GM21526 (cell line): ENCODE data around the gene ARPC2.
"Not testable (repeated sequence)": the region's sequence is repeated elsewhere in the genome, so short reads cannot be mapped to it uniquely, and the experiment has no call there.

ENCODE experiments used
- ATAC-seq: cut with Tn5 transposase; IDR thresholded peaks from one replicate; pipeline ENCODE4 v1.9.1; 2021; ENCODE audit warnings: moderate library complexity; ENCODE audit not compliant: unreplicated experiment, low FRiP score

ARPC2 gene

GRCh38 chr2:218216674-218217359 is at the start of gene ARPC2:
TSS of gene ARPC2 (plus strand) at chr2:218217189. CDS start at chr2:218217471, 282 bp downstream.
- peak; percentile 67 for ATAC-seq

GRCh38 chr2:218168016-218168415 is 49.0 kb upstream of the ARPC2 start:
- no peak for ATAC-seq

- no peak for ATAC-seq
Observed at GRCh38 chr2:218168635-218169462, 48.1 kb upstream of the ARPC2 start.

GRCh38 chr2:218169757-218170546 is 47.0 kb upstream of the ARPC2 start:
- ATAC-seq = no peak

- not testable (repeated sequence) for ATAC-seq
Observed at GRCh38 chr2:218171744-218172143, 45.2 kb upstream of the ARPC2 start.

DNA sequence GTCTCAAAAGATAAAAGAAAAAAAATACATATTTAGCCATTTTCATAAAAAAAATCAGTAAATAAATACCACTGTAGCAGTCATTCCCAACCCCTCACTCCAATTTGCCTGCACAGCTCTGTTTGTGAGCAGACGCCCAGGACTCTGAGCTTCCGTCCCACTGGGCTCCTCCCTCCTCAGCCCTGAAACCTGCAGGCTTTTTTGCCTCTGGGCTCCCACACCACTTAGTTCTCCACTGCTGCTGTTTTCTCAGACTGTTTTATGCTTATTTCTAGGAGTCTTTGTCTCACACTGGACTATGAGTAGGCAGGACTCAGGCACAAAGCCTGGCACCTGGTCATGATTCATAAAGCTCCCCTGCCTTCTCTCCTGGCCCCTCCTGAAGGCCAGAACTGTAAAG is 44.1 kb upstream of the ARPC2 start:
- ATAC-seq = no peak

DNA sequence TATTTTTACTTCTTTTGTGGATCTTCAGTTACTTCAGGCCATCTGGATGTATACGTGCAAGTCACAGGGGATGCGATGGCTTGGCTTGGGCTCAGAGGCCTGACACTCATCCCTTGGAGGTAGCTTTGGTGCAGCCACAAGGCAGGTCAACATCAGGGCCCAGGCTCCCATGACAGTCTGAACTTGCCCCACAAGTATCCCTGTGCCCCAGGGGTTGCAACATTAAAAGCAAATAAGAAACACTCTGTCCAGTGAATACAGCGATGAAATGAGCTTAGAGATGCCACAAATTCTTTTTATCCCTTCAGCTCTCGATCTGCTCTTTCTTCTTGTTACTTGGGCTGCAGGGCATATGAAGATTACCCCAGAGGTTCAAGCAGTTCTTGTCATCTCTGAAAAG is 37.2 kb upstream of the ARPC2 start:
- no peak for ATAC-seq

DNA sequence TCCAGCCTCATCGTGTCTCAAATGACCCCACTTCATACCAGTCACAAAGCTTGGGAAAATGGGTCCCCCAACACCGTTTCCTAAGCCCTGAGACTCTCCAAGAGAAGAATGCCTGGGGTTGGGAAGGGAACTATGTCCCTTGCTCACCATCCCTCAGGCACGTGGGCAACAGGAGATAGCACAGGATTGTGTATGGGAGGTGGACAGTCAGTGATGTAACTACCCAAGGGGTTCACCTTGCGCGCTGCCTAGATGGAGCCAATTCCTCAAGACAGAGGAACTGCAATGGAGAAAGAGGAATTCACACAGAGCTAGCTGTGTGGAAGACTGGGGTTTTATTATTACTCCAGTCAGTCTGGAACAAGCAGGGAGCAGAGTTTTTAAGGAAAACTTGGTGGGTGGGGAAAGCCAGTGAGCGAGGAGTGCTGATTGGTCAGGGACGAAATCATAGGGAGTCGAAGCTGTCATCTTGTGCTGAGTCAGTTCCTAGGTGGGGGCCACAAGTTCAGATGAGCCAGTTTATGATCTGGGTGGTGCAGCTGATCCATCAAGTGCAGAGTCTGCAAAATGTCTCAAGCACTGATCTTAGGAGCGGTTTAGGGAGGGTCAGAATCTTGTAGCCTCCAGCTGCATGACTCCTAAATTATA is 36.4 kb upstream of the ARPC2 start:
- ATAC-seq = no peak

- no peak for ATAC-seq
Observed at GRCh38 chr2:218184331-218184730, 32.7 kb upstream of the ARPC2 start.

DNA sequence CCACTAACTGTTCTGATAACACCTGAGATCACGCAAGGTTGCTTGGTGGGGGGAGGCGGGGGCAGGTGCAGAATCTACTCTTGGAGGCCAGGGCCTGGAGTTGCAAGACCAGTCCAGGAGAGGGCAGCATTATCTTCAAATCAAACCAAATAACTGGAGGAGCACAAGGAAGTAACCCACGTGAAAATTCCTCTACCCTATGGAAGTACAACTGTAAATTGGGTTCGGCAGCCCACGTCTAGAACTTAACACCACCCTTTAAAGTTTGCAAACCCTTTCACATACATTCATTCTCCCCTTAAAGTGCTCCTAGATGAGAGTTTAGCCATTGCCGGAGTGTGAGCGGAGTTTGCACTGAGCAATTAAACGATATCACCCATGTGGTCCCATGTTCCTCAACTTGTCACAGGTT is 30.6 kb upstream of the ARPC2 start:
- ATAC-seq = peak; percentile 52

GRCh38 chr2:218186876-218187275 is 30.1 kb upstream of the ARPC2 start:
- no peak for ATAC-seq

DNA sequence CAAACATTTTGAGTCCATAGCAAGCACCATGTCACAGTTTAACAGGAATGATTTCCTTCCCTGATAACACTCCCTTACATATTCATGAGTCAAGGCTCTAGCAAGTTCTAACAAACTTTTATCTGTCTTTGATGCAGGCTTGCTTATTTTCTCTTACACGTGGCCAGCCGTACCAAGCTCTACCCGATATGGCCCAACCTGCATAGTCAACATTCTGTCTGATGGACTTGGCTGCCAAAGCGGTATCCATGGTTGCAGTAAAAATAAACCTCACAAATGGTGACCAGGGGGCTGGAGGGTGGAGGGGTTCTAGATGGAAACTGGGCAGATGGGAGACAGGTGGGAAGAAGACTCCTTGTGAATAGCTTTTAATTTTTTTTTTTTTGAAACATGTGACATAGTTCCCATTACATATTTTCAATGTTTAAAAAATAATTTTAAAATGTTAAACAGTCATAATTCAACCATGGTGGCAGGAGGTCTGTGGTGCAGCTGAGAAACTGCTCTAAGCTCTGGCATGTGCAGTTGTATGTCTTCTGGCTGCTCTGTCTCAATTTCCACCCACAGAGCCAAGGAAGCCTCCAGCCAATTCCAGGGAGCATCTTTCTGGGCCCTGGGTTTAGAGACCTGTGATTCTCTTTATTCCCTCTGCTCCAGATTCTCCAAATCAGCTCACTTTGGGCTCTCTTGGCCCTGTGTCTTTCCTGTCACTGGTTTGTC is 29.5 kb upstream of the ARPC2 start:
- ATAC-seq = no peak

- ATAC-seq = no peak
Observed at GRCh38 chr2:218188528-218188927, 28.5 kb upstream of the ARPC2 start.

- ATAC-seq = no peak
Observed at GRCh38 chr2:218192902-218193430, 24.0 kb upstream of the ARPC2 start.

GRCh38 chr2:218193701-218194100 is 23.3 kb upstream of the ARPC2 start:
- no peak for ATAC-seq

GRCh38 chr2:218194880-218195279 is 22.1 kb upstream of the ARPC2 start:
- ATAC-seq = no peak

GRCh38 chr2:218196974-218197373 is 20.0 kb upstream of the ARPC2 start:
- ATAC-seq = no peak

GRCh38 chr2:218202266-218202665 is 14.7 kb upstream of the ARPC2 start:
- no peak for ATAC-seq

DNA sequence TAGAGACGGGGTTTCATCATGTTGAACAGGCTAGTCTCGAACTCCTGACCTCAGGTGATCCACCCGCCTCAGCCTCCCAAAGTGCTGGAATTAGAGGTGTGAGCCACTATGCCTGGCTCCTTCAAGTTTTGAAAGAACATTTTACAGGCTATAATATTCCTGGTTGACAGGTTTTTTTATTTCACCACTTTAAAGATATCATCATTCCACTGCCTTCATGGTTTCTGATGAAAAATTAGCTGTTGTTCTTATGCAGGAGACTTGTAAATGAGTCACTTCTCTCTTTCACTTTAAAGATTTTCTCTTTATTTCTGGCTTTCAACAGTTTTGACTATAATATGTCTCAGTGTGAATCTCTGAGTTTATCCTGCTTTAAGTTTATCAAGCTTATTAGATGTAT is 7.9 kb upstream of the ARPC2 start:
- ATAC-seq = no peak

GRCh38 chr2:218214116-218214515 is 2.9 kb upstream of the ARPC2 start:
- ATAC-seq = no peak
